SU-DHL-6 (cell line): ENCODE results near the gene SETDB2.

Experiments used
- H2AFZ ChIP-seq: fragments of 200-600 bp; sonication (generic); 2 replicates; pipeline ENCODE4 v1.6.1; 2014; ENCODE audit warnings: low read depth, mild to moderate bottlenecking, moderate library complexity, mixed read lengths, antibody characterized with exemption, low read length; ENCODE audit not compliant: severe bottlenecking
- H3F3A ChIP-seq: fragments of 200-600 bp; shearing (Covaris generic); 2 replicates; pipeline ENCODE4 v1.6.0; 2016; ENCODE audit warnings: antibody characterized with exemption, mild to moderate bottlenecking; ENCODE audit not compliant: insufficient read depth
- H3K27ac ChIP-seq: fragments of 200-600 bp; sonication (generic); 2 replicates; pipeline ENCODE4 v1.5.1; 2016; ENCODE audit warnings: low read depth, mild to moderate bottlenecking, low read length, moderate library complexity, mixed read lengths
- H3K27me3 ChIP-seq: fragments of 200-600 bp; sonication (generic), shearing (Covaris generic); 2 replicates; pipeline ENCODE4 v1.6.0; 2014; ENCODE audit warnings: mild to moderate bottlenecking, low read length
- H3K36me3 ChIP-seq: fragments of 200-600 bp; sonication (generic); 2 replicates; pipeline ENCODE4 v1.6.1; 2014; ENCODE audit warnings: mild to moderate bottlenecking, low read length, mixed read lengths
- H3K4me2 ChIP-seq: fragments of 300-600, 200-600 bp; shearing (Covaris generic), sonication (generic); 2 replicates; pipeline ENCODE4 v1.6.0; 2014; ENCODE audit warnings: low read length, low read depth, mild to moderate bottlenecking; ENCODE audit not compliant: poor library complexity, severe bottlenecking
- H3K4me3 ChIP-seq: fragments of 200-600 bp; sonication (generic); 2 replicates; pipeline ENCODE4 v1.5.1; 2014; ENCODE audit warnings: antibody characterized with exemption, low read length, mild to moderate bottlenecking, mixed read lengths; ENCODE audit not compliant: insufficient read depth, poor library complexity, severe bottlenecking
- H3K79me2 ChIP-seq: fragments of 200-600 bp; sonication (generic); 2 replicates; pipeline ENCODE4 v1.6.1; 2014; ENCODE audit warnings: mild to moderate bottlenecking, low read length, moderate library complexity; ENCODE audit not compliant: insufficient read depth
- H3K9ac ChIP-seq: fragments of 200-600 bp; sonication (generic); 2 replicates; pipeline ENCODE4 v1.7.0; 2014; ENCODE audit warnings: mild to moderate bottlenecking, low read length
- H3K9me2 ChIP-seq: fragments of 200-600 bp; sonication (generic); replicated peaks from 2 replicates; pipeline ENCODE4 v1.6.1; 2014; ENCODE audit warnings: low read length; ENCODE audit not compliant: insufficient read depth
- H3K9me3 ChIP-seq: fragments of 200-600 bp; sonication (generic); 2 replicates; pipeline ENCODE4 v1.6.1; 2014; ENCODE audit warnings: low read length, mixed read lengths; ENCODE audit not compliant: insufficient read depth
- H4K20me1 ChIP-seq: fragments of 200-600 bp; sonication (generic); 2 replicates; pipeline ENCODE4 v1.6.1; 2014; ENCODE audit warnings: low read depth, mild to moderate bottlenecking, antibody characterized with exemption, low read length, moderate library complexity, mixed read lengths
- EZH2phosphoT487 ChIP-seq: fragments of 200-600 bp; sonication (generic), shearing (Covaris generic); conservative IDR thresholded peaks from 2 replicates; pipeline ENCODE4 v1.6.1; 2018; ENCODE audit warnings: mild to moderate bottlenecking, antibody characterized with exemption, low read length, moderate library complexity, mixed read lengths
- TF ChIP-seq, protein P1 (sequence below): fragments of 200-600 bp; sonication (generic); IDR thresholded peaks from one replicate; pipeline ENCODE4 v1.5.1; 2017; ENCODE audit warnings: antibody characterized with exemption, mild to moderate bottlenecking, low read length, moderate library complexity; ENCODE audit not compliant: insufficient read depth, poor library complexity, severe bottlenecking

Gene SETDB2

GRCh38 chr13:49404703-49405020 lies 39.4 kb upstream of the SETDB2 start:
- Histone ChIP-seq H3K4me2 (no peak overlapping the region), H3K27me3 (no peaks in the 10 kb centered on the region), H3K27ac (no peak overlapping the region), H3K9ac (no peak overlapping the region), H3K36me3 (0 out of 2 replicates have a peak, but pooled peaks cover 3% of the 10 kb centered on the region), H3K9me2 (no peaks in the 10 kb centered on the region), H3K4me3 (no peak overlapping the region), H4K20me1 (no peaks in the 10 kb centered on the region), H3K9me3 (no peaks in the 10 kb centered on the region), H2AFZ (no peak overlapping the region), H3K79me2 (no peaks in the 10 kb centered on the region), H3F3A (no peaks in the 10 kb centered on the region)
- TF ChIP-seq EZH2phosphoT487: no peak
- TF ChIP-seq, protein P1, sequence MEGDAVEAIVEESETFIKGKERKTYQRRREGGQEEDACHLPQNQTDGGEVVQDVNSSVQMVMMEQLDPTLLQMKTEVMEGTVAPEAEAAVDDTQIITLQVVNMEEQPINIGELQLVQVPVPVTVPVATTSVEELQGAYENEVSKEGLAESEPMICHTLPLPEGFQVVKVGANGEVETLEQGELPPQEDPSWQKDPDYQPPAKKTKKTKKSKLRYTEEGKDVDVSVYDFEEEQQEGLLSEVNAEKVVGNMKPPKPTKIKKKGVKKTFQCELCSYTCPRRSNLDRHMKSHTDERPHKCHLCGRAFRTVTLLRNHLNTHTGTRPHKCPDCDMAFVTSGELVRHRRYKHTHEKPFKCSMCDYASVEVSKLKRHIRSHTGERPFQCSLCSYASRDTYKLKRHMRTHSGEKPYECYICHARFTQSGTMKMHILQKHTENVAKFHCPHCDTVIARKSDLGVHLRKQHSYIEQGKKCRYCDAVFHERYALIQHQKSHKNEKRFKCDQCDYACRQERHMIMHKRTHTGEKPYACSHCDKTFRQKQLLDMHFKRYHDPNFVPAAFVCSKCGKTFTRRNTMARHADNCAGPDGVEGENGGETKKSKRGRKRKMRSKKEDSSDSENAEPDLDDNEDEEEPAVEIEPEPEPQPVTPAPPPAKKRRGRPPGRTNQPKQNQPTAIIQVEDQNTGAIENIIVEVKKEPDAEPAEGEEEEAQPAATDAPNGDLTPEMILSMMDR: no peak

- Histone ChIP-seq H4K20me1 (no peaks in the 10 kb centered on the region), H3K27me3 (no peaks in the 10 kb centered on the region), H3K79me2 (no peaks in the 10 kb centered on the region), H3K4me2 (no peak overlapping the region), H3K36me3 (no peaks in the 10 kb centered on the region), H3K9me3 (no peaks in the 10 kb centered on the region), H3F3A (no peaks in the 10 kb centered on the region), H3K27ac (no peak overlapping the region), H3K9me2 (no peaks in the 10 kb centered on the region), H3K9ac (no peak overlapping the region), H2AFZ (no peak overlapping the region), H3K4me3 (no peak overlapping the region)
- no peak for TF ChIP-seq EZH2phosphoT487
- TF ChIP-seq, protein P1: no peak
Measured at GRCh38 chr13:49407068-49407467, 37.0 kb upstream of the SETDB2 start.

DNA sequence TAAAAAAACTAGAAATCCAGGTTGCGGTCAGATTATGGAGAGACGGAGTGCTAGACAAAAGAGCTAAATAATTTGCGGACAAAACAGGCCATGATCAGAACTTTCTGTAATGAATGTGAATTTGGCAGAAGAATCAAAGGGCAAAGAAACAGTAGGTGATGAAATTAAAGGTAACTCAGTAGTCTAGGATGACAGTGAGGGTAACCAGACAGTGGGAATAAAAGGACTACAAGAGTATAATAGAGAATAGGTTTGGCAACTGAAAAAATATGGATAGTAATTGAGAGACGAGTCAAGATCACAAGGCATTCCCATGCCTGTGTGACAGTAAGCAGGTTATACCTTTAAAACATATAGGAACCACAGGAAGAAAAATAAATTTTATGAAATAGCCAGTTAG lies 36.1 kb upstream of the SETDB2 start:
- no peak overlapping the region for H3K27ac ChIP-seq
- H3K27me3 ChIP-seq: no peaks in the 10 kb centered on the region
- no peaks in the 10 kb centered on the region for H3K9me2 ChIP-seq
- no peak overlapping the region for H3K9ac ChIP-seq
- H3K36me3 ChIP-seq: no peaks in the 10 kb centered on the region
- H4K20me1 ChIP-seq: no peaks in the 10 kb centered on the region
- H3K4me3 ChIP-seq: no peak overlapping the region
- no peaks in the 10 kb centered on the region for H3F3A ChIP-seq
- no peak overlapping the region for H3K4me2 ChIP-seq
- TF ChIP-seq, protein P1: no peak
- no peak for TF ChIP-seq EZH2phosphoT487
- no peaks in the 10 kb centered on the region for H3K79me2 ChIP-seq
- H3K9me3 ChIP-seq: no peaks in the 10 kb centered on the region
- no peak overlapping the region for H2AFZ ChIP-seq

- Histone ChIP-seq H3K27me3 (no peaks in the 10 kb centered on the region), H2AFZ (no peak overlapping the region)
Measured at GRCh38 chr13:49409008-49409407, 35.1 kb upstream of the SETDB2 start.

More at GRCh38 chr13:49409008-49409407, 35.1 kb upstream of the SETDB2 start:
- Histone ChIP-seq H3K27ac (no peak overlapping the region), H3K9me3 (no peaks in the 10 kb centered on the region), H3K9ac (no peak overlapping the region), H3K4me2 (no peak overlapping the region), H4K20me1 (no peaks in the 10 kb centered on the region), H3K79me2 (no peaks in the 10 kb centered on the region), H3K4me3 (no peak overlapping the region), H3F3A (no peaks in the 10 kb centered on the region), H3K9me2 (no peaks in the 10 kb centered on the region), H3K36me3 (no peaks in the 10 kb centered on the region)
- TF ChIP-seq, protein P1: no peak
- TF ChIP-seq EZH2phosphoT487: no peak
